ENCODE measurements around the gene PPP1R14C.

DNA sequence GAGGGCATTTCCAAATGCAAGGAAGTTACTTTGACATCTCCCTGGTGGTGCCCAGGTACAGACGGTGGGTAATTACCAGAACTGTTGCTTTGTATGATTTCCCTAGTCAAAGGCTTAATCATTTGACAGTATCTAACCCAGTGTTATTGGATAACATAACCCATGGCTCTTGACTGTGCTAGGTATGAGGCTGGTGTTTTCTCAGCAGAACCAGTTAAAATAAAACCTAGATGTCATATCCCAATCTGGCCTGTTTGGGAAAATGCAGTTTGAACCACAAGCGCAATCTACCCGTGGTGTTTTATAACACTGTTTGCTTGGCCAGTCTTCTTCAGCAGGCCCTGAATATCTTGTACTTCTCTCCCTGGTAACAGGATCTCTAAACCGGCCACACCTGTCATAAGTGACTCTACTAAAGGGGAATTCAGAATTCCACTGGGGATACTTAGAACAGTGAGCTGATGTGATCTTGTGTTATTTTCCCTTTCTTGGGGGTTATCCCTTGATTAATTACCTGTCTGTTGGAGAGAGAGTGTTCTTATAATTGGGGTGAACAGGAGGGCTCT lies 32.8 kb downstream of the PPP1R14C start:
- TF ChIP-seq POLR2A (IDR thresholded peaks at IDR 0.05) (no peak), CTCF (IDR thresholded peaks at IDR 0.05) (no peak)
